Measurements from ENCODE around the gene SMS.

SMS gene

GRCh38 chrX:22039541-22039940 is 99.0 kb downstream of the SMS start:
- DNase-seq (ENCODE audit: low read depth), result no peak

GRCh38 chrX:22040184-22040583 is 99.7 kb downstream of the SMS start:
- no peak for DNase-seq (ENCODE audit: low read depth)

GRCh38 chrX:22041907-22042530 is 101.5 kb downstream of the SMS start:
- DNase-seq (ENCODE audit: low read depth), result no peak

GRCh38 chrX:22043872-22044271 is 103.4 kb downstream of the SMS start:
- no peak for DNase-seq (ENCODE audit: low read depth)

All from EH (cell line).